ENCODE results near the gene PPCS.

- TF ChIP-seq RFX5 (IDR thresholded peaks at IDR 0.05; ENCODE audit: low read depth, low read length) (no peak), RAD21 (IDR thresholded peaks at IDR 0.05; ENCODE audit: low read length) (no peak), MAFK (IDR thresholded peaks at IDR 0.05; ENCODE audit: low read depth, low read length) (no peak), SMC3 (IDR thresholded peaks at IDR 0.05; ENCODE audit: low read depth, low read length) (no peak), POLR2A (IDR thresholded peaks at IDR 0.05; ENCODE audit: low read depth, low read length) (no peak), BHLHE40 (IDR thresholded peaks at IDR 0.05; ENCODE audit: low read depth, low read length) (no peak), CHD1 (IDR thresholded peaks at IDR 0.05; ENCODE audit: low read depth, low read length) (no peak), NFE2L2 (IDR thresholded peaks at IDR 0.05; ENCODE audit: low read depth, low read length) (no peak), CEBPB (IDR thresholded peaks at IDR 0.05; ENCODE audit: low read depth, low read length) (no peak), MXI1 (IDR thresholded peaks at IDR 0.05; ENCODE audit: borderline replicate concordance, low read depth, low read length) (no peak), RCOR1 (IDR thresholded peaks at IDR 0.05; ENCODE audit: insufficient replicate concordance, low read length) (no peak)
- TF ChIP-seq, protein P1, sequence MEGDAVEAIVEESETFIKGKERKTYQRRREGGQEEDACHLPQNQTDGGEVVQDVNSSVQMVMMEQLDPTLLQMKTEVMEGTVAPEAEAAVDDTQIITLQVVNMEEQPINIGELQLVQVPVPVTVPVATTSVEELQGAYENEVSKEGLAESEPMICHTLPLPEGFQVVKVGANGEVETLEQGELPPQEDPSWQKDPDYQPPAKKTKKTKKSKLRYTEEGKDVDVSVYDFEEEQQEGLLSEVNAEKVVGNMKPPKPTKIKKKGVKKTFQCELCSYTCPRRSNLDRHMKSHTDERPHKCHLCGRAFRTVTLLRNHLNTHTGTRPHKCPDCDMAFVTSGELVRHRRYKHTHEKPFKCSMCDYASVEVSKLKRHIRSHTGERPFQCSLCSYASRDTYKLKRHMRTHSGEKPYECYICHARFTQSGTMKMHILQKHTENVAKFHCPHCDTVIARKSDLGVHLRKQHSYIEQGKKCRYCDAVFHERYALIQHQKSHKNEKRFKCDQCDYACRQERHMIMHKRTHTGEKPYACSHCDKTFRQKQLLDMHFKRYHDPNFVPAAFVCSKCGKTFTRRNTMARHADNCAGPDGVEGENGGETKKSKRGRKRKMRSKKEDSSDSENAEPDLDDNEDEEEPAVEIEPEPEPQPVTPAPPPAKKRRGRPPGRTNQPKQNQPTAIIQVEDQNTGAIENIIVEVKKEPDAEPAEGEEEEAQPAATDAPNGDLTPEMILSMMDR (conservative IDR thresholded peaks at IDR 0.05; ENCODE audit: low read depth, low read length): no peak
Observed at GRCh38 chr1:42419126-42419821, 37.1 kb upstream of the PPCS start.

Data from IMR-90 (cell line).